Measurements from ENCODE around the gene LAMC1.

- TF ChIP-seq, protein P1, sequence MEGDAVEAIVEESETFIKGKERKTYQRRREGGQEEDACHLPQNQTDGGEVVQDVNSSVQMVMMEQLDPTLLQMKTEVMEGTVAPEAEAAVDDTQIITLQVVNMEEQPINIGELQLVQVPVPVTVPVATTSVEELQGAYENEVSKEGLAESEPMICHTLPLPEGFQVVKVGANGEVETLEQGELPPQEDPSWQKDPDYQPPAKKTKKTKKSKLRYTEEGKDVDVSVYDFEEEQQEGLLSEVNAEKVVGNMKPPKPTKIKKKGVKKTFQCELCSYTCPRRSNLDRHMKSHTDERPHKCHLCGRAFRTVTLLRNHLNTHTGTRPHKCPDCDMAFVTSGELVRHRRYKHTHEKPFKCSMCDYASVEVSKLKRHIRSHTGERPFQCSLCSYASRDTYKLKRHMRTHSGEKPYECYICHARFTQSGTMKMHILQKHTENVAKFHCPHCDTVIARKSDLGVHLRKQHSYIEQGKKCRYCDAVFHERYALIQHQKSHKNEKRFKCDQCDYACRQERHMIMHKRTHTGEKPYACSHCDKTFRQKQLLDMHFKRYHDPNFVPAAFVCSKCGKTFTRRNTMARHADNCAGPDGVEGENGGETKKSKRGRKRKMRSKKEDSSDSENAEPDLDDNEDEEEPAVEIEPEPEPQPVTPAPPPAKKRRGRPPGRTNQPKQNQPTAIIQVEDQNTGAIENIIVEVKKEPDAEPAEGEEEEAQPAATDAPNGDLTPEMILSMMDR (IDR thresholded peaks at IDR 0.05; ENCODE audit: poor library complexity, severe bottlenecking), result no peak
- TF ChIP-seq MXI1 (conservative IDR thresholded peaks at IDR 0.05; ENCODE audit: poor library complexity, severe bottlenecking) (no peak), EZH2 (IDR thresholded peaks at IDR 0.05; ENCODE audit: borderline replicate concordance, insufficient read depth, low read length, poor library complexity, severe bottlenecking) (no peak), TAF1 (IDR thresholded peaks at IDR 0.05; ENCODE audit: low read depth) (no peak), RAD21 (conservative IDR thresholded peaks at IDR 0.05) (no peak), SMC3 (conservative IDR thresholded peaks at IDR 0.05; ENCODE audit: poor library complexity) (no peak), EP300 (conservative IDR thresholded peaks at IDR 0.05; ENCODE audit: poor library complexity, severe bottlenecking) (no peak), POLR2AphosphoS5 (IDR thresholded peaks at IDR 0.05) (no peak)
These were observed 71.1 kb downstream of the LAMC1 start for GRCh38 chr1:183094351-183094750.

All from neural cell (in vitro differentiated cells).